ENCODE data around the gene DOCK1.

- TF ChIP-seq CTCF (IDR thresholded peaks at IDR 0.05; ENCODE audit: borderline replicate concordance, extremely low read depth, low read length, poor library complexity, severe bottlenecking) (no peak), EZH2 (IDR thresholded peaks at IDR 0.05; ENCODE audit: borderline replicate concordance, low read depth, low read length, severe bottlenecking) (no peak)
Observed at GRCh38 chr10:126905776-126906703, 812 bp downstream of the DOCK1 start.

All from DND-41 (cell line).